Type B pancreatic cell (in vitro differentiated cells): ENCODE results near the gene INTS11. TPM values are rescaled to one million over a fixed set of nuclear protein-coding genes. Genes with fewer than 3 reads are reported as not detected.

Experiments used
- DNase-seq: peaks from one replicate; pipeline ENCODE4 v3.0.0; 2021; ENCODE audit warnings: mixed read lengths; ENCODE audit not compliant: unreplicated experiment; ENCODE audit errors: extremely low spot score
- H3K27ac Mint-ChIP-seq: 2 replicates; pipeline ENCODE4 v1.8.0; 2021; ENCODE audit warnings: mild to moderate bottlenecking, mixed read lengths
- H3K27me3 Mint-ChIP-seq: 2 replicates; pipeline ENCODE4 v1.8.0; 2021; ENCODE audit warnings: mixed read lengths
- H3K36me3 Mint-ChIP-seq: 2 replicates; pipeline ENCODE4 v1.8.0; 2021; ENCODE audit warnings: mixed read lengths
- H3K4me1 Mint-ChIP-seq: one replicate; pipeline ENCODE4 v1.8.0; 2021; ENCODE audit warnings: mixed read lengths; ENCODE audit not compliant: unreplicated experiment
- H3K4me3 Mint-ChIP-seq: 2 replicates; pipeline ENCODE4 v1.8.0; 2021; ENCODE audit warnings: mild to moderate bottlenecking, mixed read lengths
- H3K9me3 Mint-ChIP-seq: 2 replicates; pipeline ENCODE4 v1.8.0; 2021; ENCODE audit warnings: mixed read lengths
- total RNA-seq: library from RNA; stranded (reverse); gene quantifications from 2 replicates; pipeline ENCODE4 v1.2.1, GENCODE V29; 2021; ENCODE audit warnings: low replicate concordance
- TF ChIP-seq, protein P1 (sequence below): fragments of 200-600 bp; sonication (generic); conservative IDR thresholded peaks from 2 replicates; pipeline ENCODE4 v1.5.0; 2021; ENCODE audit warnings: antibody characterized with exemption, mild to moderate bottlenecking

INTS11 gene
- total RNA-seq, 1 donor from 2014 or later = 138 TPM

DNA sequence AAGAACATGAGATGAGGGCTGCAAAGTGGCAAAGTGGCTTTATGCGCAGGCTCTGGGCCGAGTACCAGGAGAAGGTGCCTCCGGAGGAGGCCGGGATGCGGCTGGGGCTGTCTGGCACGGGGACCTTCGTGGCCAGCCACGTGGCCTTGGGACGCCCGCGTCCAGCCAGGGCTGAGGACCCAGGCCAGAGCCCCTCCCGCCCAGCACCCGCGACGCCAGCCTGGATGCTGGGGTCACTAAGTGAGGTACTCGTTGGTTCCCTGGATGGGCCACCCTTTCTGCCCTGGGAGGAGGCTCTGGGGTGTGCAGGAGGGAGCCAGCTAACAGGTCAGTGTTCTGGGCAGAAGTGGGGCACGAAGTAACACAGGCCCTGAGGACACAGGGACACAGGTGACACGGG is 31.6 kb downstream of the INTS11 start:
- TF ChIP-seq, protein P1, sequence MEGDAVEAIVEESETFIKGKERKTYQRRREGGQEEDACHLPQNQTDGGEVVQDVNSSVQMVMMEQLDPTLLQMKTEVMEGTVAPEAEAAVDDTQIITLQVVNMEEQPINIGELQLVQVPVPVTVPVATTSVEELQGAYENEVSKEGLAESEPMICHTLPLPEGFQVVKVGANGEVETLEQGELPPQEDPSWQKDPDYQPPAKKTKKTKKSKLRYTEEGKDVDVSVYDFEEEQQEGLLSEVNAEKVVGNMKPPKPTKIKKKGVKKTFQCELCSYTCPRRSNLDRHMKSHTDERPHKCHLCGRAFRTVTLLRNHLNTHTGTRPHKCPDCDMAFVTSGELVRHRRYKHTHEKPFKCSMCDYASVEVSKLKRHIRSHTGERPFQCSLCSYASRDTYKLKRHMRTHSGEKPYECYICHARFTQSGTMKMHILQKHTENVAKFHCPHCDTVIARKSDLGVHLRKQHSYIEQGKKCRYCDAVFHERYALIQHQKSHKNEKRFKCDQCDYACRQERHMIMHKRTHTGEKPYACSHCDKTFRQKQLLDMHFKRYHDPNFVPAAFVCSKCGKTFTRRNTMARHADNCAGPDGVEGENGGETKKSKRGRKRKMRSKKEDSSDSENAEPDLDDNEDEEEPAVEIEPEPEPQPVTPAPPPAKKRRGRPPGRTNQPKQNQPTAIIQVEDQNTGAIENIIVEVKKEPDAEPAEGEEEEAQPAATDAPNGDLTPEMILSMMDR = no peak
- H3K36me3 Mint-ChIP-seq = no peaks in the 10 kb centered on the region
- peaks cover 6% of the 10 kb centered on the region for H3K4me1 Mint-ChIP-seq
- H3K9me3 Mint-ChIP-seq = no peaks in the 10 kb centered on the region
- H3K27ac Mint-ChIP-seq = no peak overlapping the region
- no peak for DNase-seq
- H3K27me3 Mint-ChIP-seq = no peaks in the 10 kb centered on the region
- H3K4me3 Mint-ChIP-seq = no peak overlapping the region

DNA sequence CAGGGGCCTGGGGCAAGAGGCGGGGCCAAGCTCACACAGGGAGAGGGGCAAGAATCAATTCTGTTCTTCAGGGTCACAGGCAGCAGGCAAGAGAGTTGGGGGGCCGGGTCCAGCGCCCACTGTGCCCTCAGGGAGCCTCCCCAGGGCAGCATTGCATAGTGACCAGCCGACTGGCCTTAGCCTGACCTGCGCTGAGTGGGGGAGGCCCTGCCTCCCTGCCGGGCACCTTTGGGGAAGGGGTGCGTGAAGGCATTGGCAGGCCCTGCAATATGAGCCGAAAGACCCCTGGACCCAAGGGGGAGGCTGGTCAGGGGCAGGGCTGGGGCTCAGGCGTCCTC is 32.0 kb downstream of the INTS11 start:
- Mint-ChIP-seq H3K9me3 (no peaks in the 10 kb centered on the region), H3K4me1 (peaks cover 6% of the 10 kb centered on the region), H3K27me3 (no peaks in the 10 kb centered on the region), H3K27ac (no peak overlapping the region), H3K4me3 (no peak overlapping the region), H3K36me3 (no peaks in the 10 kb centered on the region)
- DNase-seq = no peak
- TF ChIP-seq, protein P1 = no peak

DNA sequence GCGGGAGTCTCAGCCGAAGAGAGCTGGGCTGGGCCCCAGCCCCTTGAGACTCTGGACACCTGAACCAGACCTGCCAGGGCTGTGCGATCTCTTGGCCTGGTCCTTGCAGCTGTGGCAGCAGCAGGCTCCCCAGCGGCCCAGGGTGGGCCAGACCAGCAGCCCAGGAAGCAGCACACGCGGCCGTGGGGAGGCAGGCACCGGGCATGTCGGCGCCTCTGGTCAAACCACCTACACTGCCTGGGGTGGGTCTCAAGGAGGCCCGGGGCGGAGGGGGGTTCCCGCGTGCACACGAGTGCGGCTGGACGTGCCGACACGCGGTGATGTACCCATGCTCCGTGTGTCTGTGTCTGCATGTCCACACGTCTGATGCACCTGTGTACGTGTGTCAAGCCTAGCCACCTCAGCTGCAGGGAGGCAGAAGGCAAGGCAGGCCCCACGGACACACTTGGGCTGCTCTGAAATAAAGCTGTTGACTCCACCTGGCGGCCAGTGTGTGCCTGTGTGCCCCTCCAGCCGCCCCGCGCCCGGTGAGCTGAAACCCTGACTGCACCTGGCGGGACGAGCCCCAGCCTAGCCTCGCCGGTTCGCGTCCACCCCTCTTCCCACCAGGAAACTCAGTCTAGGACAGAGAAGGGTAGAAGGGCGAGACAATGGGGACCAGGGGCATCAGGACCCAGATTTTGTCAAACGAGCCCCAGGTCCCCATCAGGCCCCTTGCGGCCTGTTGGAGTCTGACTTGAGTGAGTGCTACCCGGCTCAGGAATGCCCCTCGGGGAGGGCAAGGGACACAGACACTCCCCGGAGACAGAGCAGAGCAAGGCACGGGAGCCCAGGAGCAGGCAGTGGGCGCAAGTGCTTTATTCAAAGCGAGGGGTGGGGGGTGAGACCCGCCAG is 32.7 kb downstream of the INTS11 start:
- peak overlapping the region; percentile 41 for H3K27ac Mint-ChIP-seq
- no peaks in the 10 kb centered on the region for H3K36me3 Mint-ChIP-seq
- TF ChIP-seq, protein P1 = peak; percentile 79
- H3K4me3 Mint-ChIP-seq = no peak overlapping the region
- H3K4me1 Mint-ChIP-seq = peaks cover 6% of the 10 kb centered on the region
- H3K9me3 Mint-ChIP-seq = no peaks in the 10 kb centered on the region
- no peak for DNase-seq
- no peaks in the 10 kb centered on the region for H3K27me3 Mint-ChIP-seq

DNA sequence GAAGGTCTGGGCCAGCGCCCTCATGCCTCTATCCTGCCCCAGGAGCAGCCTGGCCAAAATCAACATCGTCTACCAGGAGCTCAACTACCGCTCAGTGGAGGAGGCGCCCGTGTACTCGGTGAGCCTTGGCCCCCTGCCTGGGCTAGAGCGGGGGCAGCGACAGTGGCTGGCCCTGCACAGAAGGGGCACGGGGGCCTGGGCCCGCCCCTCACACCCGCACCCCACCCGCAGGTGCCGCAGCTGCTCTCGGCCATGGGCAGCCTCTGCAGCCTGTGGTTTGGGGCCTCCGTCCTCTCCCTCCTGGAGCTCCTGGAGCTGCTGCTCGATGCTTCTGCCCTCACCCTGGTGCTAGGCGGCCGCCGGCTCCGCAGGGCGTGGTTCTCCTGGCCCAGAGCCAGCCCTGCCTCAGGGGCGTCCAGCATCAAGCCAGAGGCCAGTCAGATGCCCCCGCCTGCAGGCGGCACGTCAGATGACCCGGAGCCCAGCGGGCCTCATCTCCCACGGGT is 33.4 kb downstream of the INTS11 start:
- Mint-ChIP-seq H3K27me3 (no peaks in the 10 kb centered on the region), H3K27ac (no peak overlapping the region), H3K9me3 (no peaks in the 10 kb centered on the region), H3K36me3 (no peaks in the 10 kb centered on the region), H3K4me3 (no peak overlapping the region), H3K4me1 (peaks cover 6% of the 10 kb centered on the region)
- no peak for DNase-seq
- TF ChIP-seq, protein P1 = no peak

DNA sequence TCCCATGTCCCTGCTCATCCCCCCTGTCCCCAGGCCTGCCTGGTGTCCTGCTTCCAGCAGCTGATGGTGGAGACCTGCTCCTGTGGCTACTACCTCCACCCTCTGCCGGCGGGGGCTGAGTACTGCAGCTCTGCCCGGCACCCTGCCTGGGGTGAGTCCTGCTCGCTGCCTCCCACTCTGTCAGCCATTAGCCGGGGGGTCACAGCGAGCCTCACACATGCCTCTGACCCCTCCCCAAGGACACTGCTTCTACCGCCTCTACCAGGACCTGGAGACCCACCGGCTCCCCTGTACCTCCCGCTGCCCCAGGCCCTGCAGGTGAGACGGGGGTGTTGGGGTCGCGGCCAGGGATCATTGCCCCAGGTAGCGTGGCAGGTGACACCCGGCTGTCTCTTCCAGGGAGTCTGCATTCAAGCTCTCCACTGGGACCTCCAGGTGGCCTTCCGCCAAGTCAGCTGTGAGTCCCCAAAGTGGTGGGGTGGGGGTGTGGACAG is 34.2 kb downstream of the INTS11 start:
- Mint-ChIP-seq H3K9me3 (no peaks in the 10 kb centered on the region), H3K4me3 (no peak overlapping the region)

More for the DNA sequence above, 34.2 kb downstream of the INTS11 start:
- Mint-ChIP-seq H3K4me1 (peaks cover 6% of the 10 kb centered on the region), H3K27ac (no peak overlapping the region), H3K36me3 (no peaks in the 10 kb centered on the region), H3K27me3 (no peaks in the 10 kb centered on the region)
- no peak for DNase-seq
- TF ChIP-seq, protein P1 = peak; percentile 74
